IPS-18a (cell line): ENCODE data around the gene SMARCA5.

ENCODE experiments used
- H3K27ac ChIP-seq: one replicate; pipeline ENCODE4 v1.5.1; 2013; ENCODE audit warnings: low read length
- H3K27me3 ChIP-seq: one replicate; pipeline ENCODE4 v1.6.1; 2013; ENCODE audit warnings: mild to moderate bottlenecking, low read length; ENCODE audit not compliant: control insufficient read depth, insufficient read depth
- H3K36me3 ChIP-seq: one replicate; pipeline ENCODE4 v1.6.1; 2013; ENCODE audit warnings: low read depth, low read length; ENCODE audit not compliant: control insufficient read depth
- H3K4me1 ChIP-seq: one replicate; pipeline ENCODE4 v1.6.1; 2013; ENCODE audit warnings: low read depth, low read length; ENCODE audit not compliant: control insufficient read depth
- H3K4me3 ChIP-seq: one replicate; pipeline ENCODE4 v1.5.1; 2013; ENCODE audit warnings: low read length
- H3K9ac ChIP-seq: one replicate; pipeline ENCODE4 v1.6.1; 2013; ENCODE audit warnings: mild to moderate bottlenecking, low read length, moderate library complexity
- H3K9me3 ChIP-seq: one replicate; pipeline ENCODE4 v1.6.1; 2013; ENCODE audit warnings: low read depth, low read length; ENCODE audit not compliant: control insufficient read depth

The SMARCA5 gene

GRCh38 chr4:143586080-143586479, 72.6 kb downstream of the SMARCA5 start:
- Histone ChIP-seq H3K9me3 (no peaks in the 10 kb centered on the region), H3K36me3 (no peaks in the 10 kb centered on the region), H3K4me3 (no peak overlapping the region), H3K4me1 (no peaks in the 10 kb centered on the region), H3K9ac (no peak overlapping the region), H3K27me3 (no peaks in the 10 kb centered on the region), H3K27ac (no peak overlapping the region)

- Histone ChIP-seq H3K4me1 (no peaks in the 10 kb centered on the region), H3K9me3 (no peaks in the 10 kb centered on the region), H3K36me3 (no peaks in the 10 kb centered on the region), H3K27ac (no peak overlapping the region), H3K9ac (no peak overlapping the region), H3K4me3 (no peak overlapping the region), H3K27me3 (no peaks in the 10 kb centered on the region)
Measured at GRCh38 chr4:143587703-143588102, 74.2 kb downstream of the SMARCA5 start.

- Histone ChIP-seq H3K9me3 (no peaks in the 10 kb centered on the region), H3K27me3 (no peaks in the 10 kb centered on the region), H3K4me1 (no peaks in the 10 kb centered on the region), H3K36me3 (no peaks in the 10 kb centered on the region), H3K4me3 (no peak overlapping the region), H3K9ac (no peak overlapping the region), H3K27ac (no peak overlapping the region)
Measured at GRCh38 chr4:143597276-143597675, 83.8 kb downstream of the SMARCA5 start.

GRCh38 chr4:143598816-143599215, 85.3 kb downstream of the SMARCA5 start:
- H3K27ac ChIP-seq: no peak overlapping the region
- H3K9ac ChIP-seq: no peak overlapping the region
- no peaks in the 10 kb centered on the region for H3K4me1 ChIP-seq
- no peaks in the 10 kb centered on the region for H3K27me3 ChIP-seq
- H3K4me3 ChIP-seq: no peak overlapping the region
- H3K36me3 ChIP-seq: no peaks in the 10 kb centered on the region
- no peaks in the 10 kb centered on the region for H3K9me3 ChIP-seq

GRCh38 chr4:143599827-143600226, 86.3 kb downstream of the SMARCA5 start:
- no peak overlapping the region for H3K4me3 ChIP-seq
- H3K9ac ChIP-seq: no peak overlapping the region
- H3K9me3 ChIP-seq: no peaks in the 10 kb centered on the region
- H3K4me1 ChIP-seq: no peaks in the 10 kb centered on the region
- no peaks in the 10 kb centered on the region for H3K27me3 ChIP-seq
- no peaks in the 10 kb centered on the region for H3K36me3 ChIP-seq
- no peak overlapping the region for H3K27ac ChIP-seq

- Histone ChIP-seq H3K27ac (no peak overlapping the region), H3K27me3 (no peaks in the 10 kb centered on the region), H3K9me3 (no peaks in the 10 kb centered on the region), H3K4me1 (no peaks in the 10 kb centered on the region), H3K9ac (no peak overlapping the region), H3K36me3 (no peaks in the 10 kb centered on the region), H3K4me3 (no peak overlapping the region)
Measured at GRCh38 chr4:143606480-143606879, 93.0 kb downstream of the SMARCA5 start.
